H1 (cell line): ENCODE measurements around the gene KCND3. TPM values are rescaled to one million over a fixed set of nuclear protein-coding genes. Genes with fewer than 3 reads are reported as not detected.

Source experiments
- HDAC6 ChIP-seq: IDR thresholded peaks from one replicate; pipeline ENCODE4 v1.7.1; 2012; ENCODE audit warnings: low read depth, mild to moderate bottlenecking, inconsistent platforms, low read length, moderate library complexity
- USF2 ChIP-seq: IDR thresholded peaks from 2 replicates; pipeline ENCODE4 v1.6.1; 2011; ENCODE audit warnings: low read length, improper control_type of control experiment
- polyA plus RNA-seq, 7 experiments: library from polyadenylated mRNA; depleted of rRNA in 3 of 7; stranded (reverse) in 5 of 7; unstranded in 2 of 7; fragments of >200 nt in 5 of 7; fragments of 200-250 nt in 2 of 7; gene quantifications; 1 replicate in 5 of 7; 2 replicates in 1 of 7; 4 replicates in 1 of 7; pipeline versions ENCODE4 v1.2.1 to v1.2.3, GENCODE V29; 2011 to 2013; ENCODE audit warnings: missing spikeins in 2 of 7, mixed read lengths in 2 of 7
- total RNA-seq: library from RNA; stranded (reverse); fragmentation: NEBNext Ultra II Directional; extraction: Animal tissue kit (Norgen Biotek cat#: 25700); gene quantifications from 2 replicates; pipeline ENCODE4 v1.2.1, GENCODE V29; 2021

KCND3 gene
- total and polyA plus RNA-seq, 2 of the 8 experiments (the other 6 are each of a cell fraction or from before 2014, with no cell fraction given): 0.14 to 0.48 TPM

DNA sequence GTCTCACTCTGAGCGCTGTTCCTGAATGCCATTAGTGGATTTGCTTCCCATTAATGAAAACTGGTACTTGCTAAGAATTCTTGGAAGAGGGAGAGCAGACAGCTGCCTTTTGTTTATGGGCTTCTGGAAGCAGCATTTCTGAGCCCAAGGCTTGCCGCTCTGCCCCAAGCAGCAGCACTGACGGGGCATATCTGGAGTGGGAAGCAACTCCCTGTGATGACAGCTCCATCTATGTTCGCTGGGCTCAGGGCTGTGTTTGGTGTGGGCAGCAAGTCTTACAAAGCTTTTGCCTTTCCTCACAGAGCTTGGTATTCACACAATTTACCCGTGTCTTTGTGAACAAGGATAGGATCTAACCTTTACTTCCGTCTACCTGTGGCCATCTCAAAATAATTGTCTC, 161.5 kb downstream of the KCND3 start (continued):
- TF ChIP-seq USF2 (no peak), HDAC6 (no peak)
